GM06990 (cell line): ENCODE results near the gene RBM4B.

ENCODE experiments used
- DNase-seq: peaks from one replicate; pipeline ENCODE4 v3.0.0-alpha.2; 2011; ENCODE audit not compliant: insufficient read length; ENCODE audit errors: extremely low read depth
- H3K27me3 ChIP-seq: replicated peaks from 2 replicates; pipeline ENCODE4 v1.6.0; 2011; ENCODE audit warnings: low read length; ENCODE audit not compliant: control insufficient read depth, insufficient read depth
- H3K36me3 ChIP-seq: 2 replicates; pipeline ENCODE4 v1.5.1; 2011; ENCODE audit warnings: low read length; ENCODE audit not compliant: control insufficient read depth, insufficient read depth
- H3K4me3 ChIP-seq: replicated peaks from 2 replicates; pipeline ENCODE4 v1.5.1; 2011; ENCODE audit warnings: low read depth, mild to moderate bottlenecking, control low read depth, low read length
- CTCF ChIP-seq: IDR thresholded peaks from 2 replicates; pipeline ENCODE4 v1.5.1; 2011; ENCODE audit warnings: low read length, control low read depth, mild to moderate bottlenecking, inconsistent platforms; ENCODE audit not compliant: insufficient read depth, poor library complexity, severe bottlenecking

The RBM4B gene

DNA sequence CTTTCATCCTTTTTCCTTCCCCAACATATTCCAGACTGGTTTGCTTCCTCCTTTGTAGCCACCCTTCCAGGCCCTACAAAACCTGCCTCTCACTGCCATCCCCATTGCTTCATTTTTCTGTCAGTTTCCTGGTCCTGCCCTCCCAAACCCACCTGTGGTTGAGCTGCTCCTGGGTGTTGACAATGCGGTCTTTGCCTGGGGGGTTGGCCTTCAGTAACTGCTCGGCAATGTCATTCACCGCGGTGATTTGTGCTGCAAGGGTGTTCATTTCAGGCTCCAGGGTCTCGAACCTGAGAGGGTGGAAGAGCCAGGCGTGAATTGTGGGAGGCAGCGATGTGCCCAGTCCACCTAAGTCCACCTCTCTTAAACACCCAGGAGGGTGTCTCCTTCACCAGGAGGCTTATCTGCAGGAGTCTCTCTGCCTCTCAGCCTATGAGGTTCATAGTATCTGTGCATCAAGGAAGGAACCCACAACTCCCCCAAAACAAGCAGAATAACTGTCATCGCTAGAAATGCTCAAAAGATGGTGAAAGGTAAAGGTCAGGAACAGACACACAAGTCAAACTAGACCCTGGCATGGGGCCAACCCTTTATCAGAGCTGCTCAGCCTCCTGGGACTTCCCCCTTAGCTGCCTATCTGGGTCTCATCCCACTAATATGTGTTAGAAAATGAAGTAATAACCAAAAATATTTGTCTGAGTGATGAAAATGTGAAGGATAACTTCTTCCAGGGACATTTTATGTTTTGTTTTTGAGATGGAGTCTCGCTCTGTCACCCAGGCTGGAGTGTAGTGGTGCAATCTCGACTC lies 23.9 kb upstream of the RBM4B start:
- no peaks in the 10 kb centered on the region for H3K36me3 ChIP-seq
- no peaks in the 10 kb centered on the region for H3K27me3 ChIP-seq
- H3K4me3 ChIP-seq = no peak overlapping the region
- DNase-seq = no peak
- no peak for TF ChIP-seq CTCF

DNA sequence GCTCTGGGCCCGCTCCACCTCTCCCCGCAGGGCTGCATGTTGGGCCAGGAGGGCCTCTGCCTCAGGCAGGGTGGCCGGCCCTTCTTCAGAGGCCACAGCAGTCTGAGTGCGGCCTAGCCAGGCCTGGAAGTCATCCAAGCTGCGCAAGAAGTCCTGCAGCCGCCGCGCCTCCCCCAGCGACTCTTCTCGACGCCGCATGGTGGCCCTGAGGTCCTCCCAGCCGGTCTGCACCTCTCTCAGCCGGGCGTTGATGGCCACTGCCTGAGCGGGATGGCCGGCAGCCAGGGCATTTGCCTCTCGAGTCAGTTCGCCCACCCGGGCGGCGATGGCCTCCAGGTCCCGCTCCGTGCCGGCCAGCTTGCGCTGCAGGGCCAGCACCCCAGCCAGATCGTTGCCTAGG lies 23.1 kb upstream of the RBM4B start:
- no peak for TF ChIP-seq CTCF
- no peaks in the 10 kb centered on the region for H3K36me3 ChIP-seq
- no peak for DNase-seq
- H3K27me3 ChIP-seq = no peaks in the 10 kb centered on the region
- no peak overlapping the region for H3K4me3 ChIP-seq

GRCh38 chr11:66700337-66700736 lies 22.6 kb upstream of the RBM4B start:
- no peak overlapping the region for H3K4me3 ChIP-seq
- H3K36me3 ChIP-seq = no peaks in the 10 kb centered on the region
- DNase-seq = no peak
- TF ChIP-seq CTCF = no peak
- no peaks in the 10 kb centered on the region for H3K27me3 ChIP-seq

DNA sequence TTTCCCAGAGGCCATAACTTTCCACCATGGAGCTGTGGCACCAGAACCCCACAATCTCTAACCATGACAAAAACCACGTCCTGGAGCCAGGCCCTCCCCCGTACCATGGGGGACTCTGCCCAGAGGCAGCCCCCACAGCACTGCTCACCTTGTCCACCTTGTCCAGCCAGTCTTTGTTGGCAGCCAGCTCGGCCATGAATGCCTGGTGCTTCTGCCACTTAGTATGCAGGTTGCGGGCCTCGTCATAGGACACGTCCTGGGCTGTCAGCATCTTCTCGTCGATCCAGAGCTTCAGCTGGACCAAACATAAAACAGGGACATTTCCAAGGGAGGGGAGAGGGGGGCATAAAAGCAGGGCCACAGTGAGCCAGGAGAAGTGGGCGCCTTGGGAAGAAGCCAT lies 20.8 kb upstream of the RBM4B start:
- DNase-seq = no peak
- H3K36me3 ChIP-seq = no peaks in the 10 kb centered on the region
- no peak overlapping the region for H3K4me3 ChIP-seq
- TF ChIP-seq CTCF = no peak
- no peaks in the 10 kb centered on the region for H3K27me3 ChIP-seq

DNA sequence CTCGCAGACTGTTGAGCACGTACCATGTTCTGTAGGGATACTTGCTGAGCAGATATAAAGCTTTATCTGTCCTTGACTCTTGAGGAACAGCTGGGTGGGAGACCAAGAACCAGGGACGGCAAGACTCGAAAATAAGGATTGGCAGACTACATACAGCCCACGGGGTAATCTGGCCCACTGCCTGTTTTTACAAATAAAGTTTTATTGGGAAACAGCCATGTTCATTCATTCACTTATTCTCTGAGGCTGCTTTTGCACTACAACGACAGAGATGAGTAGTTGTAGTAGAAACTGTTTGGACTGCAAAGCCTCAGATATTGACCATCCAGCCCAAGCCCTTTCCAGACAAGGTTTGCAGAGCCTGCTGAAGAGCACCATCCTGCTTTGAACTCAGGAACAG lies 20.3 kb upstream of the RBM4B start:
- Histone ChIP-seq H3K27me3 (no peaks in the 10 kb centered on the region), H3K4me3 (no peak overlapping the region), H3K36me3 (no peaks in the 10 kb centered on the region)
- DNase-seq = no peak
- no peak for TF ChIP-seq CTCF

DNA sequence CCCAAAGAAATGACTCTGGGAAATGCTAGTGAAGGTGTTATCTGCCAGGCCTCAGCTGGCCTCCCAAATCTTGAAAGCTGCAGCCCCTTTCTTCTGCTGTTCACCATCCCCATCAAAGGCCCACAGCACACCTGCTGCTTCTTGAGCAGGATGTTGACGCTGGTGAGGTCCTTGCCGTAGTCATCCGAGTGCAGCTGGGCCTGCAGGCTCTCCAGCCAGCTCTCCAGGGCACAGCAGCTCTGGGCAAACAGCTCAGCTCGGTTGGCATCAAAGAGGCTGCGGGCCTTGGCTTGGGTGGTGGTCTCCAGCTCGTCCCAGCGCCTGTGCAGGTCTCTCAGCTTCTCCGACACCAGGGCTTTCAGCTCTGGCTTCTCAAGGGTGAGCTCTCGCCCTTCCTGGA lies 18.5 kb upstream of the RBM4B start:
- H3K36me3 ChIP-seq = no peaks in the 10 kb centered on the region

More for the DNA sequence above, 18.5 kb upstream of the RBM4B start:
- DNase-seq = no peak
- H3K4me3 ChIP-seq = no peak overlapping the region
- TF ChIP-seq CTCF = no peak
- H3K27me3 ChIP-seq = no peaks in the 10 kb centered on the region
